GM12875 (cell line): ENCODE measurements around the gene GSC2.

ENCODE experiments used
- H3K4me3 ChIP-seq: one replicate; pipeline ENCODE4 v1.5.1; 2011; ENCODE audit warnings: low read depth, low read length, control low read depth
- CTCF ChIP-seq: IDR thresholded peaks from 2 replicates; pipeline ENCODE4 v1.5.1; 2011; ENCODE audit warnings: low read depth, mild to moderate bottlenecking, control low read depth, inconsistent platforms, low read length, moderate library complexity, borderline replicate concordance; ENCODE audit not compliant: insufficient read depth

The GSC2 gene

GRCh38 chr22:19193879-19194278 lies 43.8 kb upstream of the GSC2 start:
- H3K4me3 ChIP-seq = no peak overlapping the region
- TF ChIP-seq CTCF = no peak

DNA sequence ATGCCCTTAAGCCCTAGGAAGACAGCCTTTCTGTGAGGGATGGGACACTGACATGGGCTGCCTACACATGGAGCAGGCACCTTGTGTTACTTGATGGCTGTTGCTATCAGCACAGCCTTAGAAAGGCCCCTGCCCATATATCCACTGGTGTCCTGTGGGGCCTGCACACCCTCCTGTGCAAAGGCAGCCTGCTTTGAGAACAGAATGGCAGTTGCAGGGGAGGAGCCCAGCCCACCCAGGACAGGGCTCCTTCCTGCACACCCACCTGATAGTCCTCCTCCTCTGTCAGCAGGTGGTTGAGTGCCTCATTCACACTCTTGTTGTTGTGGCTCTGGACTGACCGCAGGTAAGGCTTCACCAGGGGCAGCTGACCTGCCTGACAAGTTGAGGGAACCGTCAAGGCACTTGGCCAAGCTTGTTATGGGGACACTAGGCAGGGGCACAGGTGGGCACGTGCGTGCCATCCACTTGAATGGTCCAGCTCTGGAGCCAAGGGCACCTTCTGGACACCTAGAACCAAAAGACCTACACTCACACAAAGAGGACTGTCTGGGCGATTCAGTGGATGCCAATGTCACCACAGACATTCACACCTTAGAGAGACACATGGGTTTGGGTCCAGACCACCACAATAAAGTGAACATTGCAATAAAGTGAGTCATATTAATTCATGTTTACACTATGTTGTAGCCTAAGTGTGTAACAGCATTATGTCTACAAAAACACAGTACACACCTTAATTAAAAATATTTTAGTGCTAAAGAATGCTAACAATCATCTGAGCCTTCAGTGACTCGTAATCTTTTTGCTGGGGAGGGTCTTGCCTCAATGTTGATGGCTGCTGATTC lies 37.8 kb upstream of the GSC2 start:
- no peak overlapping the region for H3K4me3 ChIP-seq
- TF ChIP-seq CTCF = no peak

- no peak for TF ChIP-seq CTCF
- no peak overlapping the region for H3K4me3 ChIP-seq
These were observed 34.3 kb upstream of the GSC2 start for GRCh38 chr22:19184276-19184997.

DNA sequence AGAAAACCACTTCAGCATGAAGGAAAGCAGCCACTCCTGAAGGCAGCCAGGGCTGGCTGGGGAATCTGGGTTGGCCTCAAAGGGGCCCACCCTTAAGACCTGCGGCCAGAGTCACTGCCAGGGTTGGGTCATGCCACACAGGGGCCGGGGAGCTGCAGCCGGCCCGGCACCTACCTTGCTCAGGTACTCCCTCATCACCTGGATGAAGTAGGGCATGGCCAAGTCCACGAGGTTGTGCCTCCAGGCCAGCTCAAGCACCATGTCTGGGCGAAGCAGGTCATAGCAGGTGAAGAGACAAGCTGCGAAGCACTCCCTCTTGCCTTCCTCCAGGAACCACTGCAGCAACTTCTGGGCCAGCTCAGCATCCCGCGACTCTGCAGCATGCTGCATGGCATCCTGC lies 33.1 kb upstream of the GSC2 start:
- no peak overlapping the region for H3K4me3 ChIP-seq
- TF ChIP-seq CTCF = no peak

- TF ChIP-seq CTCF = no peak
- H3K4me3 ChIP-seq = no peak overlapping the region
These were observed 32.5 kb upstream of the GSC2 start for GRCh38 chr22:19182472-19183157.

DNA sequence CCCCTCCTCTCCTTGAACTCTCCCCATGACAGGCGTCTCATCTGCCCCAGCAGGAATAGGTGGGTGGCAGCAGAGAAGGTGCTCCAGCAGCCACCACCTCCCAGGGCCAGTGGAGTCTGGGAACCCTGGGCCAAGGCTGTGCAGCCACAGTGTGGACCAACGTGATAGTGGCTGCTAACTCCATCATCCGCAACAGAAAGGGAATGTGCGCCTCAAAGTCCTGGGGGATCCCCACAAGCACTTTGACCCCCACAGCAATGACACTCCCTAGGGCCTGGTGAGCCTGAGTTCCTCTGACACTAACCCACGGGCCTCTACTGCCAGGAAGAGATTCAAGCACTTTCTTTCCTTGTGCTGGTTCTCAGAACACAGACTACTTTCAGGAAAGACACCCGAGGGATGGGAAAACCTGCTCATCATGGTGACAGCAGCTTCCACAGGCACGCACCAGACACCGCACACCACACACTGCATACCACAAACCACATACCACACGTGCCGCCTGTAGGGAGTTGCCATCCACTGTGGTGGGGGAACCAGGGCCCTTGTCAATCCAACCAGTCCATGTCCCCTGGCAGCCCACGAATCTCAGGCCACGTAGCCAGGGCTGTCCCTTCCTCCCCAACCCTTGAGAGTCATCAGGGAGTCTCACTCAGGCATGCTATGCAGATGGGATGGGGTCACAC lies 31.8 kb upstream of the GSC2 start:
- no peak for TF ChIP-seq CTCF
- no peak overlapping the region for H3K4me3 ChIP-seq
